ENCODE results near the gene OS9. TPM values are rescaled to one million over a fixed set of nuclear protein-coding genes. Genes with fewer than 3 reads are reported as not detected.

Gene OS9
- total RNA-seq, 2 donors from 2014 or later, result 167 to 213 TPM

- no peak overlapping the region for H3K4me3 ChIP-seq
- H3K27me3 ChIP-seq, result no peaks in the 10 kb centered on the region
- intact Hi-C loops (cut with DNase I), result no loop called here
- no peak for ATAC-seq
- WGBS, 2 donors, result 38 to 40% methylated on average over 16 to 22 of the region's 22 CpGs
- peaks cover 25% of the 10 kb centered on the region for H3K4me1 ChIP-seq
- peak overlapping the region in 1 of 4 donors; percentile 89 for H3K27ac ChIP-seq
- no peaks in the 10 kb centered on the region for H3K9me3 ChIP-seq
- DNase-seq, result peak in 3 of 4 donors; percentile 43 to 54 (median 54)
- no peak for TF ChIP-seq POLR2A (IDR thresholded peaks at IDR 0.05)
- TF ChIP-seq, protein P1, sequence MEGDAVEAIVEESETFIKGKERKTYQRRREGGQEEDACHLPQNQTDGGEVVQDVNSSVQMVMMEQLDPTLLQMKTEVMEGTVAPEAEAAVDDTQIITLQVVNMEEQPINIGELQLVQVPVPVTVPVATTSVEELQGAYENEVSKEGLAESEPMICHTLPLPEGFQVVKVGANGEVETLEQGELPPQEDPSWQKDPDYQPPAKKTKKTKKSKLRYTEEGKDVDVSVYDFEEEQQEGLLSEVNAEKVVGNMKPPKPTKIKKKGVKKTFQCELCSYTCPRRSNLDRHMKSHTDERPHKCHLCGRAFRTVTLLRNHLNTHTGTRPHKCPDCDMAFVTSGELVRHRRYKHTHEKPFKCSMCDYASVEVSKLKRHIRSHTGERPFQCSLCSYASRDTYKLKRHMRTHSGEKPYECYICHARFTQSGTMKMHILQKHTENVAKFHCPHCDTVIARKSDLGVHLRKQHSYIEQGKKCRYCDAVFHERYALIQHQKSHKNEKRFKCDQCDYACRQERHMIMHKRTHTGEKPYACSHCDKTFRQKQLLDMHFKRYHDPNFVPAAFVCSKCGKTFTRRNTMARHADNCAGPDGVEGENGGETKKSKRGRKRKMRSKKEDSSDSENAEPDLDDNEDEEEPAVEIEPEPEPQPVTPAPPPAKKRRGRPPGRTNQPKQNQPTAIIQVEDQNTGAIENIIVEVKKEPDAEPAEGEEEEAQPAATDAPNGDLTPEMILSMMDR (IDR thresholded peaks at IDR 0.05), result peak; percentile 33 to 60 (median 58)
- no peaks in the 10 kb centered on the region for H3K36me3 ChIP-seq (replicated peaks in 1 of 2; ENCODE audit: insufficient read depth in 1 of 2, low read depth in 2 of 2)
Observed at GRCh38 chr12:57756406-57757341, 62.7 kb downstream of the OS9 start.

DNA sequence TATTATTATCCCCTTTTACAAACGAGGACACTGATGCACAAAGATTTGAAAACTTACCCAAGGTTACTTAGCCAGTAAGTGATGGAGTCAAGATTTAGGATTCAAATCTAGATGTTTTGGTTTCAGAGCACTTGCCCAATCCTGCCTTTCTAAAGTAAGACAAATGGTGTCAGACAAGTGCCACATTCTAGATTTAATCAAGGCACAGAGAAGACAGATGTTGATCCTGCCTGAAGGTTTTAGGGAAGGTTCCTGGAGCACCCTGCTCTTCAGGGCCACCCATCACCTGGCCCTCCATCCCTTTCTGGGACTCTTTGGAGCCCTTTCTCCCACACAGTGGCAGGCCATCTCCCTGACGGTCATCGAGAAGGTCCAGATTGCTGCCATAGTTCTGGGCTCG, 63.8 kb downstream of the OS9 start:
- 86 to 88% methylated on average over 4 of the region's 4 CpGs for WGBS, 2 donors
- no peaks in the 10 kb centered on the region for H3K27me3 ChIP-seq
- H3K4me1 ChIP-seq, result peaks cover 21% of the 10 kb centered on the region
- H3K4me3 ChIP-seq, result no peak overlapping the region
- H3K27ac ChIP-seq, result no peak overlapping the region
- no peaks in the 10 kb centered on the region for H3K36me3 ChIP-seq (replicated peaks in 1 of 2; ENCODE audit: insufficient read depth in 1 of 2, low read depth in 2 of 2)
- no peaks in the 10 kb centered on the region for H3K9me3 ChIP-seq
- ATAC-seq, result no peak
- intact Hi-C loops (cut with DNase I), result no loop called here
- TF ChIP-seq, protein P1 (IDR thresholded peaks at IDR 0.05), result no peak
- no peak for TF ChIP-seq POLR2A (IDR thresholded peaks at IDR 0.05)
- no peak for DNase-seq

DNA sequence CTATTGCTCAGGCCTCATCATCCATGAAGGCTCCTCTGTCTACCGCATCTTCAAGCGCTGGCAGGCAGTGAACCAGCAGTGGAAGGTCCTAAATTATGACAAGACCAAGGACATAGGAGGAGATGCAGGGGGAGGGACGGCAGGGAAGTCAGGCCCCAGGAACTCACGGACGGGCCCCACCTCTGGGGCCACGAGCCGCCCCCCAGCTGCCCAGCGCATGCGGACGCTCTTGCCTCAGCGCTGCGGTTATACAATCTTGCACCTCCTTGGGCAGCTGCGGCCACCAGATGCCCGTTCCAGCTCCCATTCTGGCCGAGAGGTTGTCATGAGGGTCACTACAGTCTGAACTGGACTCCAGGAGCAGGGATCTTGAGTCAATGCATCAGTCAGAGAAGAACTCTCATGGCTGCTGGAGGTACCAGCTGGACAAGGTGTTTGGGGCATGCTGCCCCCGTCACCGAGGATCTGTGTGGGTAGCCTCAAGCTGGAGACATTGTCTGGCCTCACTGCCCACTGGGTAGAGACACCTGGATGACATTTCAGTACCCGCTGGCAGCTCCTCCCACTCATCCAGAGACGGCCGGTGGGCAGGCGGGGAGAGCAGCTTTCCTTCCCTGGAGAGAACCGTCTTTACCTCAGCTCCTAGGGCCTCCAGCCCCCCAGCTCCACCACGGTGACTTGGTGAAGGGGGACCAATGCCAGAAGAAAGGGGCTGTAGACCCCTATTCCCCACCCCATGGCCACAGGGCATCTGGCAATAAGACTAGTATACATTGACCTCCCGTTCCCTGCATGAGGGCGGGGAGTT, 64.8 kb downstream of the OS9 start:
- whole genome bisulfite sequencing, 2 donors, result 88 to 92% methylated on average over 16 to 25 of the region's 25 CpGs
- no peak for ATAC-seq
- Histone ChIP-seq H3K9me3 (no peaks in the 10 kb centered on the region), H3K4me1 (peaks cover 18% of the 10 kb centered on the region), H3K4me3 (no peak overlapping the region), H3K36me3 (replicated peaks in 1 of 2; ENCODE audit: insufficient read depth in 1 of 2, low read depth in 2 of 2) (no peaks in the 10 kb centered on the region), H3K27ac (no peak overlapping the region), H3K27me3 (no peaks in the 10 kb centered on the region)
- no peak for DNase-seq
- TF ChIP-seq POLR2A (IDR thresholded peaks at IDR 0.05), result no peak
- TF ChIP-seq, protein P1 (IDR thresholded peaks at IDR 0.05), result no peak
- intact Hi-C loops (cut with DNase I), result no loop called here

- H3K27ac ChIP-seq, result no peak overlapping the region
- ATAC-seq (peak; percentile 37), DNase-seq (peak; percentile 57 to 63 (median 58))
- WGBS, 2 donors, result 17 to 29% methylated on average over 3 of the region's 3 CpGs
- no peaks in the 10 kb centered on the region for H3K9me3 ChIP-seq
- intact Hi-C loops (cut with DNase I), result no loop called here
- peaks cover 20% of the 10 kb centered on the region for H3K4me1 ChIP-seq
- H3K4me3 ChIP-seq, result no peak overlapping the region
- no peaks in the 10 kb centered on the region for H3K27me3 ChIP-seq
- no peaks in the 10 kb centered on the region for H3K36me3 ChIP-seq (replicated peaks in 1 of 2; ENCODE audit: insufficient read depth in 1 of 2, low read depth in 2 of 2)
- TF ChIP-seq, protein P1 (IDR thresholded peaks at IDR 0.05), result peak; percentile 33 to 60 (median 49)
- TF ChIP-seq POLR2A (IDR thresholded peaks at IDR 0.05), result no peak
Observed at GRCh38 chr12:57759360-57759980, 65.5 kb downstream of the OS9 start.

Data from body of pancreas (tissue), 4 donors.